NCI-H2196 (cell line): ENCODE results near the gene SEC63.

ENCODE experiments used
- DNase-seq: peaks from one replicate; lab custom pipeline; 2025; ENCODE audit not compliant: unreplicated experiment; lab: John Stamatoyannopoulos, UW

Gene SEC63

GRCh38 chr6:107820338-107821261, 137.4 kb downstream of the SEC63 start:
- no peak for DNase-seq

GRCh38 chr6:107819964-107820337, 138.1 kb downstream of the SEC63 start:
- no peak for DNase-seq

GRCh38 chr6:107819217-107819616, 138.8 kb downstream of the SEC63 start:
- DNase-seq = no peak

- no peak for DNase-seq
Observed at GRCh38 chr6:107818272-107818671, 139.7 kb downstream of the SEC63 start.

GRCh38 chr6:107817784-107818183, 140.2 kb downstream of the SEC63 start:
- DNase-seq = no peak
